HG03103 (cell line): Measurements from ENCODE around the gene RPTOR.
"Not testable (repeated sequence)": the region's sequence is repeated elsewhere in the genome, so short reads cannot be mapped to it uniquely, and the experiment has no call there.

Experiments used
- ATAC-seq: cut with Tn5 transposase; IDR thresholded peaks from one replicate; pipeline ENCODE4 v1.9.1; 2021; ENCODE audit warnings: low read depth; ENCODE audit not compliant: unreplicated experiment

Gene RPTOR

DNA sequence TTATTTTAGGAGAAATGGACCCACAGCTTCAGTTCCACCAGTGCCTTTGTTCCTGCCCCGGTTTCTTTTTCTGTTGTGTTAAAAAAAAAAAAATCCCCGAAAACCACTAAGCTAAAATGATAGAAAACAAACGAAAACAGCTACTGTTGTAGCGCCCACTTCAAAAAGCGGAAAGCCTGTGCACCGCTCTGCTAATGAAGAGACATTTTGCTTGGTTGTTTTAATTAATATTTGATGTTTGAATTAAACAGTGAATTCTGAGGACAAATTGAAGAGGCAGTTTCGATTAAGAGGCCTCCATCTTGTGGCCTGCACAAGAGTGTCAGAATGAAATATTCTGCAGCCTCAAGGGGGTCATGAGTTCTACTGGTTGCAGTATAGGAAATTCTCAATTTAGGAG lies 186.7 kb downstream of the RPTOR start:
- ATAC-seq: no peak

DNA sequence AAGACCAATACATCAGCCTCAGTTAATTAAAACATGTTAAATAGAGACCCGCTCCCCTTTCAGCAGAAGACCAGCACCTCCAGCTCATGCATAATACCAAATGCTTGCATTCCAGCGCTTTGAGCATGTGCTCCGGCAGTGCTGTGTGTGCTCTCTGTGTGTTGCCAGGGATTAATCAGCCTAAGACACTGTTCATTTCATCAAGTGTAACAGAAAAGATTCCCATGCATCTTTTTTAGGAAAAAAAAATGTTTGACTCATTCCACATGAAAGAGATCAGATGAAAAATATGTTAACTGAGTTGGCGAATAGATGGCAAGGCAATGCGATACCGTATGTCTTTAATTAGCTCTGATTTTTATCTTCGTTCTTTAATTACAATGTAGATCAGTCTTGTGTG lies 187.6 kb downstream of the RPTOR start:
- no peak for ATAC-seq

DNA sequence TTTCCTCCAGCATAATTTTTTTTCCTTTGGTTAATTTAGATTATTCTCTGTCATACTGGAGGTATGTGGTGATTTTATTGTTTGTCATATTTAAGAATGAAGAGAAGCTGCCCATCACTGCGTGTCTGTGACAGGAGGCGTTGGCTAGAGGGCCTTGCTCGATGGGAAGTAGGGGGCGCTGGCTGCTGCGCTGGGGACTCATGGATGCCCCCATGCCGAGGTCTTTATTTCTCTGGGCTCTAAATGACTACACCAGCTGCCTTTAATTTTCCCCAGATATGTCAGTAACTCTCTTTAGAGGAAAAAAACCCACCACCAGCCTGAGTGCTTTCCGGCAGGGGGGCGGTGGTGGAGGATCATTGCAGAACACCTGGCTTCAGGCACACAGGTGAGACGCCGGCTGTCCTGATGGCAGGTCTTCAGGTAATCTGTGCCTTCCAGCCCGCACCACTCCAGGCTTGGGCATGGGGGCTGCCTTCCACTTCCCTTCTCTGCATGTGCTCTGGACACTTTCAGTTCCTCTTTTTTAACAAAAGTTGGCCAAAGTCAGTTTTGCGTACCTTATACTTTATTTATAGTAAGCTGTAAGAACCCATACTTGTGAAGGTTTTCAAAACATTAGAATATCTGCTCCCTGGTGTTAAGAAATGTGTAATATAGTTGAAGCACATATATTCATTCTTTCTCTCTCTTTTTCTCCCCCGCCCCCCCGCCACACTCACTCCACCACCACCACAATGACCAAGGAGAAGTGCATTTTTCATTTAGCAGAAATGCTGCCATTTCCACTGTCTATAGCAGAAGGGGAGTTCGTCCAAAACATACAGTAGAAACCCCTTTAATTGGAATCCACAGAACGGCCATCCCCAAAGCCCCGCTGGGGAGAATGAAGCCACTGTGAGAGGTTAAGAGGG lies 192.7 kb downstream of the RPTOR start:
- peak; percentile 61 for ATAC-seq

DNA sequence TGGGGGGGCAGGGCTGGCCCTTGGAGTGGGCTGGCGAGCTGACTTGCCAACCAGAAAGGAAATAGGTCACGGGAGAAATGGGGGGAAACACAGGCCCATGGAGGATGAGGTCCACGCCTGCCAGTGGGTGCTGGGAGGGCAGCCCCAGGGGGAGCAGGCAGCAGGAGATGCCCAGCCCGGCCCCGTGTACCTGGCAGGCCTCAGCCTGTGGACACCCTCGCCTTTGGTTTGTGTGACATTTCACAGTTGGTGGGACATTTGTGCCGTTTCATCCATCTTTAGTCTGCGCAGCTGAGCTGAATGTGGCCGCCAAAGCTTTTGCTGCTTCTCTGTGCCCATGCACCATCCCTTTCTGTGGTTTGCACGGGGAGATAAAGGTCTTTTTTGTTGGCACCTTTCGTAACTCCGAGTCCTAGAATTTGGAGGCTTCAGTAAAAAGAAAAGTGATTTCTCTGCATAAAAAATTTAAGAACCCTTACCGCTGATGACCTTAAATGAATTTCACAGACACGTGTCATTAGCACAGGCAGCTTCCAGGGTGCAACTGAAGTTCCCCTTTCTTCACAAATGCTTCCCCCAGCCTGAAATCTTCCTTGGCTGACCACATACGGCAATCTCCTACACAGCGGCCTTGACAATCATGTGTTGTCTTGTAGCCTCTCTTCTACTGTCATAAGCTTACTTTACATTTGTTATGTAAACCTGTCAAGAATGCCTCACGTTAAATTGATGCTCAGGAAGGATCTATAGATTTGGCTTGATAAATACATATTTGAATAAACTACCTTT lies 193.6 kb downstream of the RPTOR start:
- ATAC-seq: no peak

DNA sequence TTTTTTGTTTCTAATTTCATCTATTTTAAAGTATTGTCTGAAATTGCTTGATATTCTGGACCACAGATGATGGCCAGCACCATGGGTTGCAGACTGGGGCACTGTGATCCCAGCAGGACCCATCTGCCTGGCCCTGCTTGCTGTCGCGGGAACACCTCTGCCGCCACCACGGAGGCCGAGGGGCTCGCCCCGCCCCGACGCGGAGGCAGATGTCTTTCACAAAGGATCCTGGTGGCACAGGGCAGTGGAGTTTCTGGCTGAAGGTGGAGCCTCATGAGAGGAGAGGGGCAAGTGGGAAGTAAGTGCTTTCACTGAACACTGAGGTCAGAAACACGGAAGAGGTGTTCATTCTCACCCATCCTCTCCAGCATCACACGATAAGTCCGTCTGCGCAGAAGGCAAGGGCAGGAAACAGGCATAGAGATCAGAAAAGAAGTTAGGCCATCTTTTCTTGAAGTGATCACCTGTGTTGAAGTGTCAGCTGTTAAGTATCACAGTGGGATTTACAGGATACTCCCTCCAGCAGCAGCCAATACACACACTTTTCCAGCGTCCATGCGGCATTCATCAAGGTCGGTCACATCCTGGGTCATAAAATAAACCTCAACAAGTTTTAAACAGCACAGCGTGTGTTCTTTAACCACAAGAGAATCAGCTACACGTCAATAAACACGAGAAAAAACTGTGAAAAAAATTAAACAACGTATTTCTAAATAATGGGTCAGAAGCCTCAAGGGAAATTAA lies 194.5 kb downstream of the RPTOR start:
- no peak for ATAC-seq

DNA sequence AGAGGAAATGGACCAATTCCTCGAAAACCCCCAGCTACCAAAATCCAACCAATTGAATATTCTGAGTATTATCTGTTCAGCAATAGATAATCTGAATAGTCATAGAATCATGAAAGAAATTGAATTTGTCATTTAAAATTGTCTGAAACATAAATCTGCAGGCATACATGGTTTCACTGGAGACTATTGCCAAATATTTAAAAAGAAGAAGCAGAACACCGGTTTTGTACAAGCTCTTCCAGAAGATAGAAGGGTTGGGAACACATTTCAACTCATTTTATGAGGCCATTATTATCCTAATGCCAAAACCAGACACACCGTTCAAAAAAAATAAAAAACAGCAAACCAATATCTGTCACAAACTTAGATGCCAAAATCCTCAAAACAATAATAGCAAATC lies 195.5 kb downstream of the RPTOR start:
- no peak for ATAC-seq

DNA sequence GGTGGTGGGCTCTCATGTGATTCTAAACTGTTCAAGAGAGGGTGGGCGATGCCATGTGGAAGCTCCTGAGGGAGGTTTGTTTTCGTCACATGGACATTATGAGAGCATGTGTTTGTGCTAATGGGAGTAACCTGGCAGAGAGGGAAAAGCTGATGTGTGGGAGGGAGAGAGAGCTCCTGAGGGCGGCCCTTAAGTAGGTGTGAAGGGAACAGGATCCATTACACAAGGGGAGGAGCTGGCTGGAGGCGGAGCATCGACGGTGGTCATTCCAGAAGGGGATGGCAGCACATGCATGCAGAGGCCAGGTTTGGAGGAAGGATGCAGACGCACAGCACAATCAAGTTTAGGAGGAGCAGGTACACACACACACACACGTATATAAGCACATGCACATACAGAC lies 197.5 kb downstream of the RPTOR start:
- no peak for ATAC-seq

DNA sequence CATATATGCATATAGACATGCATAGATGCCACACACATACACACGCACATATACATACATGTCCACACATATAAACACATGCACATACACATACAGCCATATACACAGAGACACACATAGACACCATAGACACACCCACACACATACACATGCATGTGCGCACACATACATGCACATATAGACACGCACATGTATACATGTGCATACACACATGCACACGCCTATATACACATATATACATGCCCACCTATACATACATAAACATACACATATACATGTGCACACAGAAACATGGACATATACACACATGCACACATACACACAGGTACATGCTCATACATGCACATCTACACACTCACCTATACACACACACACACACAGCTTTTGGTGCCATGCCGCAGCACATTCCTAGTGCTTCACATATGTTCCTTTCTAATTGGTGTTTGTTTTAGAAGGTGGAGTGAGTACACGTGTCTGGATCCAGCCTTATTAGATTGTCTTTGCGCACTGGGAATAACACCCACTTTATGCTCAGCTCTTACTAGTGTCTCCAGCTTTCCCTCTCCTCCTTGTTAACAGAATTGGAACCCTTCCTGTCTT lies 198.0 kb downstream of the RPTOR start:
- no peak for ATAC-seq

DNA sequence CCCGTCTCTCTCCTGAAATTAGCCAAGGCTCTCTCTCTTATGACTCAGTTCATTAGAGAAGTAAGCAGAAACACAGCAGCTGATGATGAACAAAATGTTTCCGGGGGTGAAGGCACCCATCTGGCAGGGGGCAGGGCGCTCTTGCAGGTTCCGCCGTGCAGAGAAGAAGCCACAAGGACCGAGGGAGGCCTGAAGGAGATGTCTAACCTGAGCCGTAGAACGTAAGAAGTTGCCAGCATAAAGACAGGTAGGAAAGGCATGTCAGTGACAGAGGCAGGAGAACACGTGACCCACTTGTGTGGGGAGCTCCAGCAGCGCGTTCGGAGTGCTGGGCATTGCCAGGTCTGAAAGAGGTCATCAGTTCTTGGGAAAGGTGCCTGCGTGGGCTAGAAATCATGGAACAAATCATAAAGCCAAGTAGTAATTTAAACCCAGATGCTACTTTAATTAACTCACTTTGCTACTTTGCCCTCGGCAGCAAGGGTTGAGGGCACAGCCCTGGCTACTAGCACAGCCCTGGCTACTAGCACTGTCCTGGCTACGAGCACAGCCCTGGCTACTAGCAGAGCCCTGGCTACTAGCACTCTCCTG lies 198.6 kb downstream of the RPTOR start:
- no peak for ATAC-seq

DNA sequence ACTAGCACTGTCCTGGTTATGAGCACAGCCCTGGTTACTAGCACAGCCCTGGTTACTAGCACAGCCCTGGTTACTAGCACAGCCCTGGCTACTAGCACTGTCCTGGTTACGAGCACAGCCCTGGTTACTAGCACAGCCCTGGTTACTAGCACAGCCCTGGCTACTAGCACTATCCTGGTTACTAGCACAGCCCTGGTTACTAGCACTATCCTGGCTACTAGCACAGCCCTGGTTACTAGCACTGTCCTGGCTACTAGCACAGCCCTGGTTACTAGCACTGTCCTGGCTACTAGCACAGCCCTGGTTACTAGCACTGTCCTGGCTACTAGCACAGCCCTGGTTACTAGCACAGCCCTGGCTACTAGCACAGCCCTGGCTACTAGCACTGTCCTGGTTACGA lies 199.3 kb downstream of the RPTOR start:
- not testable (repeated sequence) for ATAC-seq

DNA sequence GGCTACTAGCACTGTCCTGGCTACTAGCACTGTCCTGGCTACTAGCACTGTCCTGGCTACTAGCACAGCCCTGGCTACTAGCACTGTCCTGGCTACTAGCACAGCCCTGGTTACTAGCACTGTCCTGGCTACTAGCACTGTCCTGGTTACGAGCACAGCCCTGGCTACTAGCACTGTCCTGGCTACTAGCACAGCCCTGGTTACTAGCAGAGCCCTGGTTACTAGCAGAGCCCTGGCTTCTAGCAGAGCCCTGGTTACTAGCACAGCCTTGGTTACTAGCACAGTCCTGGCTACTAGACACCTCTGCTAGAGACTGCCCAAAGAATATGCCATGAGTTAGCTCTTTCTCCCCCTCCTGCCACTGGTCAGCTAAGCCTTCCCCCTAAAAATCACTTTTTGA lies 200.1 kb downstream of the RPTOR start:
- ATAC-seq: not testable (repeated sequence)

DNA sequence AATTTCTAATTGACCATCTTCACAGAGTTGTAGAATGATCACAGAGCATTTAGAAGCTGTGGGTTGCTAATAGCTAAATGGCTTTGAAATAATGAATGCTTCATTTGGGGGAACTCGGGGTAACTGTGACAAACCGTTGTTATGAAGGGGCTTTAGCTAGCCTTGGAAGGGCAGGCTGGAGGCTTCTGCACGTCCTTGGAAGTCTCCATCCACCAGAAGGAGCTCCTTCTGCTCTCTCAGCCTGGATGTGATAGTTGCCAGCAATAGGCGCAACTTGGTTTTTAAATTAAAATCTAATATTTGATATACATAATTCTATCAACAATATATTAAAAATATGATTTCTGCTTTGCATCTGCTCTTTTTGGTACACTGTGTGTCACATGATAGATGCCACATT lies 200.5 kb downstream of the RPTOR start:
- no peak for ATAC-seq

DNA sequence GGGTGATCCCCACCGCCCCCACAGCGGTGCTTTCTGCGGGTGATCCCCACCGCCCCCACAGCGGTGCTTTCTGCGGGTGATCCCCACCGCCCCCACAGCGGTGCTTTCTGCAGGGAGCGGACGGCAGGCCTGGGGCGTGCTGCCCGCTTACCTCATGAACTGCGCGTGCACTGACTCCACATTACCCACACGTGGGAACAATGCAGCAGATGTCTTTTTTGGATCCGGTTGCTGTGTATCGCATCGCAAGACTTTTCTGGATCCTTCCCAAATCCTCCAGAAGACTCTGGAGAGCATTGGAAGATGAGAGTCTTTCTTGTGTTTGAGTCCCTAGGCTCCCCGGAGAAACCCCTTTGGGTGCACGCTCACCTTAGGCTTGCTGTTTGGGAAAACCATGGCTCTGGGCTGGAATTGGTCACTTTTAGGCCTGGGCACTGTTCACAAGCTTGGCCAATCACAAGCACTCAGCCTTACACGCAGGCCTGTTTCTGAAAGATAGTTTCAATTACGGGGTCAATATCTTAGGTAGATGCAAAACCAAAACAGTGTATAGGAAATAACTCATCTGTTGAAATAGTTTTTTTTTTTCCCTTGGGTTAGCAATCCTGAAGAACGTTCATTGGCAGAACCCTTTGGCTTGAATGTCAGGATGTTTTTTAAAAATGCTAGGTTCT lies 201.8 kb downstream of the RPTOR start:
- no peak for ATAC-seq

DNA sequence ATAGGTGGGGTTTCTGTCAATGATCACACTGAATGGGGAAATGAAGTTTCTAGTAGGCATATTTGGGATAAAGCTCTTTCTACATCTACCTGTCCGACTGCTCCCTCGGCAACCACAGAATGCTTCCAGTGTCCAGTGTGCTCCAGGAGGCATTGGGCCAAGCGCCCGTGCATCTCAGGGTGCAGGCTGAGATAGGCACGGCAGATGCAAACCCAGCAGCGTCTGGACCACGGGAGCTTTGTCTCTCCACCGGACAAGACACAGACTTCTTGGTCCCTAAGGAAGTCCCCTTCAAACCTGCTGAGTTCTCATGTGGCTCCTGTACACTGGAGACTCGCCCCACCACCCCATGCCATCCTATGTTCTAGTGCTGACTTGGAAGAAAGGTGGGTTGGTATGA lies 202.8 kb downstream of the RPTOR start:
- ATAC-seq: no peak

DNA sequence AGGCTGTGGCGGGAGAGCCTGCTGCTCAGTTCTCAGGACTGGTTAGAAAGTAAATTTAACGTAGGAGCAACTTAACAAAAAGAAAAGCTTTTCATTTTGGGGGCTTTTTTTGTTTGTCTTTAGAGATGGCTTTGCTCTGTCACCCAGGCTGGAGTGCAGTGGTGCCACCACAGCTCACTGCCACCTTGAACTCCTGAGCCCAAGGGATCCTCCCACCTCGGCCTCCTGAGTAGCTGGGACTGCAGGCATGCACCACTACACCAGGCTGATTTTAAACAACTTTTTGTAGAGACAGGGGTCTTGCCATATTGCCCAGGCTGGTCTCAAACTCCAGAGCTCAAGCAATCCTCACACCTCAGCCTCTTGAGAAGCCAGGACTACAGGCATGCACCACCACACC lies 205.0 kb downstream of the RPTOR start:
- ATAC-seq: no peak

DNA sequence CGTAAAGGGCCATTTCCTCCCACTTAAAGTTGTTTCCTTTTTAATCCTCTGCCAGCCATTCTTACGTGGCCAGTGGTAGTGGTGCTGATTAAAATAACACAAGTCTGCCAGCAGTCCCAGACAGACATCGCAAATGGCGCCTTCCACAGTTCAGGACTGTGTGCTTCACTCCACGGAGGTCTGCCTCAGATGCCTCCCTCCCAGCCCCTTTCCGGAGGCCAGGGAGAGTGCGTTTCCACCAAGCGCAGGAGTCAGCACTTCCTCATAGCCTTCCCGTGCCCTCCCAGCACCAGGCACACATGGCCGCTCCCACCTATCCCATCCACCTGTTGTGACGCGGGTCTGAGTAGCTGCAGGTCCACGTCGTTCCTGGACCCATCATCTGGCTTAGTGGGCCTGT lies 205.6 kb downstream of the RPTOR start:
- no peak for ATAC-seq

DNA sequence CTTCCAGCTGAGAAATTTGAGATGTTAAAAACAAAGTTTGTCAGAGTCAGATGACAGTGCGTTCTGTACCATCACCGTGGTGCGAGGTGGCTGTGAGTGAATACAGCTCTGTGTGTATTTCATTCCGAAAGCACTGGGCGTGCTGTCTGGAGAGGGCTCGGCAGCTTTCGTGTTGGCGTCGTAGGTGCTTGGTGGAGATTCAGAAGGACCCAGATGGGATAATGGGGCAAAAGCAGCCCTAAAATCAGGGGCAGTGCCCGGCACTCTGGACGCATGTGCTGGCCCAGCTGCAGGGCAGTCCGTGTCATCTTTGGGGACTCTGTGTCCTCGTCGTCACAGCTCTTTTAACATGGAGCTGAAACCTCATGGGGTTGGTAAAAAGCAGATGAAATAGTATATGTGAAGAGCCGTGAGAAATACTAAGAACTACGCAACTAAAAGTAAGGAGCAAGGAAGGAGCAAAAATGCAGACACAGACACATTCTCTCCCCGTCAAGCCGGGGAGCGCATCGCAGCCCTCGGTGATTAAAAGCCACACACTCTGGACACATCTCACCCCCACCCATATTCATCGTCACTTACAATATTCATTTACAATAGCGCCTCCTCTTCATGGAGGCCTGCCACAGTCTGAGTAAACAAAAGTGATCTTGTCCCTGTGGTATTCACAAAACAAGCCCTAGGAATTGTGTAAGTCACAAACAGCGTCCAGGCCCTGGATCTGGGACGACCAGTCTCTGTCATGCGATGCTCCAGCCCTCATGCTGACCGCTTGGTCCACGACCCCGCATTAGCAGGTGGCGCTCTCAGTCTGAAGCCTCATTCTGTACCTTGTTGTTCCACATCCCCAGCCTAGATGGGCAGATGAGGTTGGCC lies 206.7 kb downstream of the RPTOR start:
- no peak for ATAC-seq

DNA sequence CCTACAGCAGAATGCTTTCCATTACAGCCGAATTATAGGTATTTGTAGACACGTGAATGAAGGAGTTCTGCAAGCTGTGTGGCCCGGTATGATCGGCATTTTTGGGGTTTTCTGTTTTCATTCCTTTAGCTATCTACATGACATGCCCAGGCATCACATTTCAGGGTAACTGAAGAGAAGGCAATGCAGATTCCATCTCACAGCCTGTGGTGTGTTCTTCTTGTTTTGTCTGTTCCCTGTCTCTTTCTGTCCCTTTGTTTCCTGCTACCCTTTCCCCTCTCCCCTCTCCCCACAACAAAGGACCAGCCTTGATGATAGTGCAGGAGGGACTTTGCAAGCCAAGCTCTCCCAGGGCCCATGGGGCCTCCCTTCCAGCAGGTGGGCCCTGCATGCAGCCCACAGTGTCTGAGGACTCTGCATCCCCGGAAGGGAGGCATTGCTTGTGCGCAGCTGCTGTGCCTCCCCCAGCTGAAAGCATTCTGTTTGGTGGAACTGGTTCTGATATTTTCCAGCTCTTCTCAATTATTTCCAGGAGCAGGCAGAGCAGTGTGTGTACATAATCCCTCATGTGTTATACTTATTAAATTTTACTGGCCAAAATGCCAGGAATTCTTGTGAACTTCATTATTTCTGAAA lies 207.4 kb downstream of the RPTOR start:
- ATAC-seq: no peak
